Ishikawa (cell line): ENCODE measurements around the gene KCNJ4.

Experiments
- CEBPB ChIP-seq: IDR thresholded peaks from 2 replicates; pipeline ENCODE4 v1.6.1; 2012
- CREB1 ChIP-seq: IDR thresholded peaks from 2 replicates; pipeline ENCODE4 v1.6.1; 2012; ENCODE audit warnings: low read depth
- EGR1 ChIP-seq: IDR thresholded peaks from 2 replicates; pipeline ENCODE4 v1.6.1; 2012
- EP300 ChIP-seq: IDR thresholded peaks from 2 replicates; pipeline ENCODE4 v1.6.1; 2012; ENCODE audit warnings: borderline replicate concordance
- FOXM1 ChIP-seq: IDR thresholded peaks from 2 replicates; pipeline ENCODE4 v1.6.1; 2012; ENCODE audit warnings: low read depth, borderline replicate concordance
- NFIC ChIP-seq: IDR thresholded peaks from 2 replicates; pipeline ENCODE4 v1.6.1; 2012
- RAD21 ChIP-seq: IDR thresholded peaks from 2 replicates; pipeline ENCODE4 v1.6.1; 2012; ENCODE audit warnings: low read depth
- REST ChIP-seq: IDR thresholded peaks from 2 replicates; pipeline ENCODE4 v1.6.1; 2012; ENCODE audit warnings: low read depth, mild to moderate bottlenecking
- TAF1 ChIP-seq: IDR thresholded peaks from 2 replicates; pipeline ENCODE4 v1.6.1; 2012; ENCODE audit warnings: low read depth, mild to moderate bottlenecking
- TCF12 ChIP-seq: IDR thresholded peaks from 2 replicates; pipeline ENCODE4 v1.6.1; 2012; ENCODE audit warnings: low read depth
- TEAD4 ChIP-seq: IDR thresholded peaks from 2 replicates; pipeline ENCODE4 v1.6.1; 2012
- USF1 ChIP-seq: IDR thresholded peaks from 2 replicates; pipeline ENCODE4 v1.6.1; 2012
- YY1 ChIP-seq: IDR thresholded peaks from 2 replicates; pipeline ENCODE4 v1.6.1; 2012; ENCODE audit warnings: low read depth
- ZBTB7A ChIP-seq: IDR thresholded peaks from 2 replicates; pipeline ENCODE4 v1.6.1; 2012; ENCODE audit warnings: low read depth
- TF ChIP-seq, protein P1 (sequence below): IDR thresholded peaks from 2 replicates; pipeline ENCODE4 v1.6.1; 2012

The KCNJ4 gene

GRCh38 chr22:38487946-38488345 is 32.9 kb upstream of the KCNJ4 start:
- TF ChIP-seq FOXM1 = no peak
- no peak for TF ChIP-seq USF1
- TF ChIP-seq CREB1 = no peak
- no peak for TF ChIP-seq NFIC
- no peak for TF ChIP-seq TCF12
- no peak for TF ChIP-seq EP300
- TF ChIP-seq TEAD4 = no peak
- no peak for TF ChIP-seq EGR1
- TF ChIP-seq TAF1 = no peak

DNA sequence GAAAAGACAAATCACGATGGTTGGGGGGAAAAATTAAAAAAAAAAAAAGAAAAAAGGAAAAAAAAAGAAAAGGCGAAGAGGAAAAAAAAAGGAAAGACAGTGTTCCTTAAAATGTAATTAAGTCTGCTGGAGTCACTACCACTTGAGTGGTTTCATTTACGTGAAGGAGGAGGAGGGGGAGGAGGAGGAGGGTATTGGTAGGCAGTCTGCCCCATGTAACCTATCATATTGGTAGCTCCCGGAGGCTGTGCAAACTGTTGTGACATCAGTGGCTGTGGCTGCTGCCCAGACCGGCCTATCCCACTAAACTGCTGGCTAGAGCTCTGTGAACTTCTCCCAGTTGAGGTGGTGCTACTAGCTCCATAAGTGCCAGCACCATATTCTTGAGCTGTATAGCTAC is 30.8 kb upstream of the KCNJ4 start:
- TF ChIP-seq REST = no peak
- TF ChIP-seq CEBPB = no peak
- no peak for TF ChIP-seq ZBTB7A
- TF ChIP-seq FOXM1 = no peak
- TF ChIP-seq USF1 = no peak
- TF ChIP-seq TEAD4 = no peak
- TF ChIP-seq TCF12 = no peak
- no peak for TF ChIP-seq YY1
- TF ChIP-seq CREB1 = no peak
- TF ChIP-seq NFIC = no peak
- TF ChIP-seq EGR1 = no peak
- TF ChIP-seq RAD21 = no peak
- no peak for TF ChIP-seq EP300
- TF ChIP-seq, protein P1, sequence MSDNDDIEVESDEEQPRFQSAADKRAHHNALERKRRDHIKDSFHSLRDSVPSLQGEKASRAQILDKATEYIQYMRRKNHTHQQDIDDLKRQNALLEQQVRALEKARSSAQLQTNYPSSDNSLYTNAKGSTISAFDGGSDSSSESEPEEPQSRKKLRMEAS = no peak
- TF ChIP-seq TAF1 = no peak

DNA sequence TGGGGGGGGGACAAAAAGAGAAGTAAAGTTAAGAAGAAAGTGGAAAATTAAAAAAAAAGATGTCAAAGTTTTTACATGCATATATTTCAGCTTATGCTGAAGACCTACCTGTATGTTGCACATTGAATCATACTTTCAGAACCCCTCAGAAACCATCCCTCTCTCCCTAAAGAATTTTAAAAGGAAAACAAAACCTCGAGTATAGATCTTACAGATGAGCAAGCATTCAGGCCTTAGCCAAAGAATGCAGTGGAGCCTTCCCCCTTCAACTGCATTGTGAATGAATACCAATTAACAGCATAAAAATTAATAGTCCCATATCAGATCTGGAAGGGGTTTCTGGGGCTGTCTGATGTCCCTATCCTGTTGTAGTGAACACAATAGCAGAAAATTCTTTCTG is 29.2 kb upstream of the KCNJ4 start:
- TF ChIP-seq RAD21 = no peak

- TF ChIP-seq YY1 (no peak), EGR1 (no peak), FOXM1 (no peak)
Observed at GRCh38 chr22:38482662-38483308, 27.8 kb upstream of the KCNJ4 start.

- TF ChIP-seq TEAD4 (no peak), NFIC (no peak), USF1 (no peak), TAF1 (no peak), FOXM1 (no peak), RAD21 (no peak), REST (no peak), TCF12 (no peak), ZBTB7A (no peak), EP300 (no peak), YY1 (no peak)
- TF ChIP-seq, protein P1 = no peak
Observed at GRCh38 chr22:38481871-38482332, 26.9 kb upstream of the KCNJ4 start.

DNA sequence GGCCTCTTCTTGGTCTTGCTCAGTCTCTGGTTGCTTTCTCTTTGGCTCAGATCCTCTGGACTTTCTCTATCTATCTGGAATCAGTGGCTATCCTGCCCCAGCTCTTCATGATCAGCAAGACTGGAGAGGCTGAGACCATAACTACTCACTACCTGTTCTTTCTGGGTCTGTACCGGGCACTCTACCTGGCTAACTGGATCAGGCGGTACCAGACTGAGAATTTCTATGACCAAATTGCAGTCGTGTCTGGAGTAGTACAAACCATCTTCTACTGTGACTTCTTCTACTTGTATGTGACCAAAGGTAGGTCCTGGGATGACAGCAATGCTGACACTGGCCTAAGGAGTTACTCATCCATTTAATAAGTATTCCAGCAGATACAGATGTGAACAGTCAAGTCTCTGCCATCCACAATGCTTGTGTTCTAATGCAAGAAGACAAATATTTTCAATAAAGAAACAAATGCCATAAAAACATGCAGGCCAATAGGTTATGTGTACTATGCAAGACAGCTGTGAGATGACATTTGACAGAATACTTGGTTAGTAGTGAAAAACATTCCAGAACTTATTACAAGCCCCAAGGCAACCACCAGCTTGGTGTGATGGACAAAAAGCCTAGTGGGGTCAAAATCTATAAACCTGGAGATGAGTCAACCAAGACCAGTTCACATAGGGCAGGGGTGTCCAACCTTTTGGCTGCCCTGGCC is 26.3 kb upstream of the KCNJ4 start:
- TF ChIP-seq EGR1 (no peak), TCF12 (no peak), NFIC (no peak), REST (no peak), ZBTB7A (no peak), TAF1 (no peak), EP300 (no peak), YY1 (no peak), RAD21 (no peak), CEBPB (no peak), FOXM1 (no peak), CREB1 (no peak), TEAD4 (no peak), USF1 (no peak)
- TF ChIP-seq, protein P1 = no peak
